NCI-H2196 (cell line): Measurements from ENCODE around the gene CCNYL1.
"Not testable (repeated sequence)": the region's sequence is repeated elsewhere in the genome, so short reads cannot be mapped to it uniquely, and the experiment has no call there.

ENCODE experiments used
- DNase-seq: peaks from one replicate; lab custom pipeline; 2025; ENCODE audit not compliant: unreplicated experiment; lab: John Stamatoyannopoulos, UW

CCNYL1 gene

DNA sequence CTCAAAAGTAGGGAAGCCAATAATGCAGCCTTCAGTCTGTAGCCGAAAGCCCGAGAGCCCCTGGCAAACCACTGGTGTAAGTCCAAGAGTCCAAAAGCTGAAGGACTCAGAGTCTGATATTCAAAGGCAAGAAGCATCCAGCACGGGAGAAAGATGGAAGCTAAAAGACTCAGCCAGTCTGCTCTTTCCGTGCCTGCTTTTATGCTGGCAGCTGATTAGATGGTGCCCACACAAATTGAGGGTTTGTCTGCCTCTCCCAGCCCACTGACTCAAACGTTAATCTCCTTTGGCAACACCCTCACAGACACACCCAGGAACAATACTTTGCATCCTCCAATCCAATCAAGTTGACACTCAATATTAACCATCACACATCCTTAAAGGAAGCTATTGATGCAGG, 14.5 kb upstream of the CCNYL1 start:
- DNase-seq: not testable (repeated sequence)

DNA sequence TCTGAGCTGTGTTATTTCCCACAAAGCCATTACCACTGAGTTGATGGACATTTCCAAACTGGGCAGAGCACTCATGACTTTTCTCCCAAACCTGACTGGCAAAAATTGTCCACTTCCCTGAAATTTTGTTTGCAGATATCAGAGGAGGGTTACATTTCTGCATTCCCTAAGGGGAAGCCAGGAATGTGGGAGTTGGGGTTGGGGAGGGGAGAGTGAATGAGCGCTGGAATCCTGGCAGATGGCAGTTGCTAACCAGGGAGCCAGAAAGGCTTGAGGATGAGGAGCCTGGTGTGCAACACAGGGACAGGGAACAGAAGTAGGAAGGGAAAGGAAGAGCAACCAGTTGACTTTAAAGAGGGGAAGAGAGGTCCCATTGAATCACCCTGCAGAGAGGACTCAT, 14.0 kb upstream of the CCNYL1 start:
- DNase-seq: no peak

DNA sequence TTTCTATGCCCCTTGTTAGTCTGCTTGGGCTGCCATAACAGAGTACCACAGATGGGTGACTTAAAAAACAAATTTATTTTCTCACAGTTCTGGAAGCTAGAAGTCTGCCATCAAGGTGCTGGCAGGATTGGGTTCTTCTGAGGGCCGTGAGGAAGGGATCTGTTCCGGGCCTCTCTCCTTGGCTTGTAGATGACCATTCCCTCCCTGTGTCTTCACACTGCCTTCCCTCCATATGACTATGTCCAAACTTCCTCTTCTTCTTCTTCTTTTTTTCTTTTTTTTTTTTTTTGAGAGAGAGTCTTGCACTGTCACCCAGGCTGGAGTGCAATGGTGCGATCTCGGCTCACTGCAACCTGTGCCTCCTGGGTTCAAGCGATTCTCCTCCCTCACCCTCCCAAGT, 13.1 kb upstream of the CCNYL1 start:
- DNase-seq: no peak

DNA sequence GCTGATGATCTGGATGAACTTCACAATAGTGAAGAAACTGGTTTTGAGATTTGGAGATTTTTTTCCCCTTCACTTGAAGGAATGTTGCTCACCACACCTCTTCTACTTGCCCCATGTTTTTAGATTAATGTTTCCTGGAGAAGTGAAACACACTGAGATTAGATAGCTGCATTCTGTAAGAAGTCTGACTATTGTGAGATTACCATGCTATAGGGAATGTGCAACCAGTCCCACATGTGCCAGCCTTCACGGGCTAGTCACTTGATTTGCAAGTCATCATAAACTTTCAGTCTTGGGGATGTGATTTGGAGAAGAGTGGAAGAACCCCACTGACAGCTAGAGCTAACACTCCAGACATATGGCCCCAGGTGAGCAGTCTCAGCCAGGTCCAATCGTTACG, 7.4 kb upstream of the CCNYL1 start:
- no peak for DNase-seq

DNA sequence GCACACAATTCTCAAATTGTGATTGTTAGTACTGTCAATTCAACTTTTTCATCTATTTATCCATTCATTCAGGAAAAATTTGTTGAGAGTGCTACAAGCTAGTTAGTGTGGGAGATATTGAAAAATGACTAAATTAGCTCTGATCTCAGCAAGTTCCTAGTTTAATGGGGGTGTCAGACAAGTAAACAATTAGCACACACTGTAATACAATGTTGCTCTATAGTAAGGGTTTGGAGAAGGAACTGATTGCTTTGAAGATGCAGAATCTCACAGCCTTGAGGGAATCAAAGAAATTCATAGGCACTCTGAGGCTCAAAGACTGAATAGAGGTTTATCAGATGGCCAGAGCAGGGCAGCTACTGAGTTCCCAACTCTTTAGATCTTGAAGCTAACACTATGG, 6.8 kb upstream of the CCNYL1 start:
- DNase-seq: no peak

DNA sequence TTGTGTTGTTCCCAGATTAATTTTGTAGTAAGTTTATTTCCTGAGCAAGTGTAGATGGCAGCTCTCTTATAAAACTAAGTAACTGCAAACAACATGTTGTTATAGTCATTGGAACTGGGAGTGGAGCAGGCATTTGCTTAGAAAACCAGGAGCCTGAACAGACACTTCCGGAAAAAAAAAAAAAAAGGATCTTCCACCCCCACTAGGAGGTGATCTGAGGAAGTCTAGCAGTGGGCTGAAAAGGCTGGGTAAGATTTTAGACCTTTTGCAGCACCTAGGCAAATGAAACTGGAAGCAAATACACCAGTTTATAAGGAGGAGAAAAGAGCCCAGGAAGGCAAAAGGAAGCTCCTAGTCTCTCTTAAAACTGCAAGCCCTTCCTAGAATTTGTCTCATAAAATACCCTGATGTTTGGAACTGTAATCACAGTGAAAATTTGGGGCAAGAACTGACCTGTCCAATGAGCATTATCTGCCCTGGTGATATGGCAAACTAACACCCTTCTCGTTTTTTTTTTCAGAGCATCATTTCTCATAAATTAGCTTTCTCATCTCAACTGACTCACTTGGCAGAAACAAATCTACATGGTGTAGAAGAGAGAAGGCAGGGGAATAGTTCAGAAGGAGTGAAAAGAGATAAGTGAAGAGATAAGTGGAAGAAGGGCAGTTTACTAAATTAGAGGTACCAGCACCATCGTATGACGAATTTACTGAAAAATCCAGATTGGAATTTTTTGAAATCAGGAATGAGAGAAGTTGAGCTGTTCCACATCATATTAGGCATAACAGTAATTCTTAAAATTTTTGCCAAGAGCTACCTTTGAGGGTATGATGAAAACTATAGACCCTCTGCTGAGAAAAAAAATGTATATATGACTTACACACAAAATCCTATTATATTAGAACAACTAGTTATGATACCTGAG, 4.2 kb upstream of the CCNYL1 start:
- no peak for DNase-seq

DNA sequence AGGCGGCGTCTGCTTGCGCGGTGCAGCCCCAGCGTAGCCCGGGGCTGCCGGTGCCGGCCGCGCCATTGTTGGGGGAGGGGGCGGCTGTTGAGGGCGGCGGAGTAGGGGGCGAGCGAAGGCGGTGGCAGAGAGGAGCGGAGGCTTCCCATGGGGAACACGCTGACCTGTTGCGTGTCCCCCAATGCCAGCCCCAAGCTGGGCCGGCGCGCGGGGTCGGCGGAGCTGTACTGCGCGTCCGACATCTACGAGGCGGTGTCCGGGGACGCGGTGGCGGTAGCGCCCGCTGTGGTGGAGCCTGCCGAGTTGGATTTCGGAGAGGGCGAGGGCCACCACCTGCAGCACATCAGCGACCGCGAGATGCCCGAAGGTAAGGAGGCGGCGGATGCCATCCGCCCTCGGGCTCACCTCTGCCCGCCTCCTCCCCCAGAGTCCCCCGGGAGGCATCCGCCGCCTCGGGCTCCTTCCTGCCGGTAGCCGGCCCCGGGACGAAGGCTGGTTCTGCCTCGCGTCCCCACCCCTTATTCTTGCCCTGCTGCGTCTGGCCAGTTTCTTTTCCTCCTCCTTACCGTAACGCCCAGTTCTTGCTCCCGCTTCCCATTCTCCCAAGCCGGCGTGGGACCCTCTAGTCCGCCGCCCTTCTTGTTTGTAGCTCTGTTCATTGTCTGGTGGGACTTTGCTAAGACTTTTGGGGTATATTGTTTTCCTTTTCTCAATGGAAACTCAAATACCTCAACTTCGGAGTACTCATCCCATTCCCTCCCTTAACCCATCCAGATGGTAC, 500 bp downstream of the CCNYL1 start:
- DNase-seq: peak; percentile 28

DNA sequence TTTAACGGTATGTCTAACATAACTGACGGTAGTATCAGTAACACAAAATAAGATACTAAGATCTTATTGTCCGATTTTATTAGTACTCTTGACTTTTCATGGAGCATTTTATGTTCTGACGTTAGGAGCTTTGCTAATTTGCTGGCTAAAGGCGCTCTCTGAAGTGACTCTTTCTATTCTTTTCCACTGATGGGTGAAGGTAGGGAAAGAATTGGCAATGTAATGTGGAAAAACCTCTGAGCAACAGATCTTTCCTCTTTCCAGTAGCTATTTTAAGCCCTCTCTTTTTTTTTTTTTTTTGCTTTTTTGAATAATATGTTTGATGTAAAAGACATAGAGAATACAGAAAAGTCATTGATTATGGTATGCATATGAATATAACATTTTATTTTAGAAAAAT, 4.6 kb downstream of the CCNYL1 start:
- DNase-seq: no peak

DNA sequence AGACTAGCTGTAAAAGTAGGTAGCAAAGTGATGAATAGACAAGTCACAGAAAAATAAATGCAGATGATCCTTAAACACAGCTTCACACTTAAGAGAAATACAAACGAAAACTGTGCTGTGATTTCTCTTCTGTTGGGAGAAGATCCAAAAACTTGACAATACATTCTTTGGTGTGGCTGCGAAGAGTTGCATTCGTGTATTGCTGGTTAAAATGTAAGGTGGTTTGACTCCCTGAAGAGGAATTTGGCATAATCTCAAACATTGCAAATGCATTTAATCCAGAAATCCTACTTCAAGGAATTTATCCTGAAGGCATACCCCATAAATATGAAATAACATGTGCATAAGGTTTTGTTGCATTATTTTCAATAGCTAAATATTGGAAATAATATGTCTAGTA, 7.1 kb downstream of the CCNYL1 start:
- no peak for DNase-seq

DNA sequence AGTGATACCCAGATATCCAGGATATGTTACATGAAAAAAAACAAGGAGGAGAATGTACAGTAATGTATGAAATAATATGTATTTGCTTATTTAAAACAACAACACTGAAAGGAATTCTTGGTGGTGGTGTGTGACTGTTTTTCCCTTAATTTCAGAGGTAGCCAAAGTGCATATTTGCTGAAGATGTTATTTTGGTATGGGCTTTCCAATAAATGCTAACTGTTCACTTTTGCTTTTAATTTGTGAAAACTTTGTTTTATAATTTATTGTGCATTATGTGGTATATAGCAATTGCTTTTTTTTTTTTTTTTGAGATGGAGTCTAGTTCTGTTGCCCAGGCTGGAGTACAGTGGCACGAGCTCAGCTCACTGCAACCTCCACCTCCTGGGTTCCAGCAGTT, 7.6 kb downstream of the CCNYL1 start:
- DNase-seq: no peak

DNA sequence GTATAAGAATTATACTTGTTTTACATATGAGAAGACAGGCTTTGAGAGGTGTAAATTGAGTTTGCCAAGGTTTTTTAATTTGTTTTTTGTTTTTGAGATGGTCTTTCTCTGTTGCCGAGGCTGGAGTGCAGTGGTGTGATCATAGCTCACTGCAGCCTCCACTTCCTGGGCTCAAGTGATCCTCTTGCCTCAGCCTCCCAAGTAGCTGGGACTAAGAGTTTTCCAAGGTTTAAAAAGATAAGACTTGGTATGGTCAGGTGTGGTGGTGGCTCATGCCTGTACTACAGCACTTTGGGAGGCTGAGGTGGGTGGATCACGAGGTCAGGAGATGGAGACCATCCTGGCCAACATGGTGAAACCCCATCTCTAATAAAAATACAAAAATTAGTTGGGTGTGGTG, 8.2 kb downstream of the CCNYL1 start:
- DNase-seq: not testable (repeated sequence)

DNA sequence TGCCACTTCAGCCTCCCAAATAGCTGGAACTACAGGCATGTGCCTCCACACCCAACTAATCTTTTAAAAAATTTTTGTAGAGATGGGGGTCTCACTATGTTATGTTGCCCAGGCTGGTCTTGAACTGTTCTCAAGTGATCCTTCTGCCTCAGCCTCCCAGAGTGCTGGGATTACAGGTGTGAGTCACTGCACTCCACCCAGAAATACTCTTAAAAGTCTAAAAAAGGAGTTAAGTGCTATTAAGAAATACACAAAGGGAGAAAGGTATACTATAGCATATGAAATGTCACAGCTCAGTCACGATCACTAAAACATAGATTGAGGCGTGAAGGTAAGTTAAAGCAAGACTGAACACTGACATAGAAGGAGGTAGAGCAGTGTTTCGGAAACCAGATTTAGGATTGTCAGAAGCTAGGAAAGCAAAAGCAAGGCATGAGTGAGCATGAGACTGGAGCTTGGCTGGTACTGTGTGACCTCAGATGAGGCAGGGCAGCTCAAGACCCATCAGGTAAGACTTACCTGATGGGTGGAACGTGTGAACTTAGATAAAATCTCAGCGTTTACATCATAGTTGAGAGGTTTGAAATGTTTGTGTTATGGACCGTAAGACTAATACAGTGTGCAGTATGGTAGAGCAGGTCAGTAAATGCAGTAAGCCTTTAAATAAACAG, 9.2 kb downstream of the CCNYL1 start:
- DNase-seq: no peak

DNA sequence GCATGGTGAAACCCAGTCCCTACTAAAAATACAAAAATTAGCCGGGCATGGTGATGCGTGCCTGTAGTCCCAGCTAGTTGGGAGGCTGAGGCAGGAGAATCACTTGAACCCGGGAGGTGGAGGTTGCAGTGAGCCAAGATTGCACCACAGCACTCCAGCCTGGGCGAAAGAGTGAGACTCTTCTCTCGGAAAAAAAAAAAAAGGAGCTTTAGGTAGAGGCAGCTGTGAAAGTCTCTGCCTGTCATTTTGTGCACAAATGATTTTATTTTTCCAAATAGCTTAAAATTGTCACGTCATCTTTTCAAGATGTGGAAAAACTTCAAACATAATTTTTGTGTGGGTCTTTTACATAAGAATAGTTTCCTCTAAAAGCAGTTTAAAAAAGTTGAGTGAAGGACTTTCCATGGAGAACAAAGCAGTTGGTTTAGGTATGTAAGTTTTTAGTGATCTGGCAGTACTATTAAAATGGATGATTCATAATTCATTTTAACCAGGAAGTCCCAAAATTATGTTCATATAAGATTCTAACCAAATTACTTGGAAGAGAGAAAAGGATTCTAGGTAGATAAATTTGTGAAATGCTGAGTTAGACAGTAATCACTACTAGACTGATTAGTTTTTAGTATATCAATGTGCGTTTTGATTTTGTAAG, 11.5 kb downstream of the CCNYL1 start:
- no peak for DNase-seq

DNA sequence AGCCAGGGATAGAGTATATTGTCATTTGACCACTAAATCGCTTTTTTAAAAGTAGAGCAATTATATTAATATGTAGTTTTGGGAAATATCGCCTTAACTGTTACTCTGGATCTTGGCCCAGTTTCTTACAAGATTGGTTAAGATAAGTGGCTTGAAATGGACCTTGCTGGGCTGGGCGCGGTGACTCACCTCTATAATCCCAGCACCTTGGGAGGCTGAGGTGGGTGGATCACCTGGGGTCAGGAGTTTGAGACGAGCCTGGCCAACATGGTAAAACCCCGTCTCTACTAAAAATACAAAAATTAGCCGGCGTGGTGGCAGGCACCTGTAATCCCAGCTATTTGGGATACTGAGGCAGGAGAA, 12.0 kb downstream of the CCNYL1 start:
- DNase-seq: not testable (repeated sequence)

DNA sequence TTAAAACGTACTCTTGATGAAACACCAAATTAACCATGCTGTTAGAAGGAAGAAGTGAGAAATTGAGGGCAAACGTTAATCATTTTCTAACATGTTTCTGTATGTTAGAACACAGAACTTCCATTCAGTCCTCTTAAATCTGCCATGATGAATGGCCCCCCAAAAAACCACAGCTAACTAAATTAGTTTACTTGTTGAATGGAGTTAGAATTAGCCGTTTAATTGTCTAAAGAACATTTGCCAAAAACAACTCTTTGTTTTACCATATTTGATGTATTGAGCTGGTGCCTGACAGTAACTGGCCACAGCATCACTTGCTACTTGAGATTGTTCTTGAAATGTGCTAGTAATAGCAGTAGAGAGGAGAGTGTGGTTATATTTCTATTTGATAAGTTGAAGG, 12.7 kb downstream of the CCNYL1 start:
- no peak for DNase-seq

DNA sequence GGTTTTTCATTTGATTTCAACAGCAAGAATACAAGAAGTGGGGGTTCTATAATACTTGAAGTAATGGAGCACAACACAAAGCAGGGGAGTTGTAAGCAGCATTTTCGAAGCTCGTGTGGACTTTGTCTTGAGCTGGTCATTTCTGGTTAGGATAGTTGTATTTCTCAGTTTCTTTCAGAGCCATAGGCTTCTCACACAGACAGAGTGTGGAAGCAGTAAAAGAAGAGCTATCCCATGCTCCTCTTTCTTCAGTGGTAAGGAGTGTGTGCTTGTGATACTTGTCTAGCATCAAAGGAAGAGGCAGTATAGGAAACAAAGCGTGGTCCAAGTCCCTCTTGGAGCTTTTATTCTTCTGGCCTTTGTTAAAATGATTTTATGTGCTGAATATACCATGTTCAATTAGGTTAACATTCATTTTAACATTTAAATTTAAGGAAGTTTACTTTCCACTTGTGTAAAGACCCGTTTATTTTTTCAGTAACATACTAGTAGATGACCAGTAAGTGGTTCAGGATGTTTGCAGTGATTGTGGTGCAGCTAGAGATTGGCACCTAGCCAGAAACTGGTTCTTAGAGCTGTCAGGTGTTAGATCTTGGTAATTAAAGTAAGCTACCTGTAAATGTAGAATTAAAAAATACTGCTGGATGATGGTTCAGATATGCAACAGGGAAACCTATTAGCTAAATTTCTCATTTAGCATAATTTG, 14.6 kb downstream of the CCNYL1 start:
- peak; percentile 51 for DNase-seq

DNA sequence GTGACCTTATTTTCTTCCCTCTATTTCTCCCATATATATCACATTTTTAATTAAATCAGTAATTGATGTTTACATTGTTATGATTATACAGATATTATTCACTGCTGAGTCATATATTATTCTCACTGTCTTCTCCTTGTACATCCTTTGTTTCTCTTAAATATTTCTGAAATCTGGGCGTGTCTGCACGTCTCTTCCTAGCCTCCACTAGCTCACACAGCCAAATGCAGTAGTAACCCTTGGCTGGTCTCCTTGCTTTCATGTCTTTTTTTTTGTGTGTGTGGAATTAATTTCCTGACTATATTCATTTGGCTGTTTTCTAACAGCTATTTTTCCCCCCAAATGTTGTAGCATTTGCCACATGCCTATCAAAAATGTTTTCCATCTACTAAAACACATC, 15.8 kb downstream of the CCNYL1 start:
- DNase-seq: no peak

DNA sequence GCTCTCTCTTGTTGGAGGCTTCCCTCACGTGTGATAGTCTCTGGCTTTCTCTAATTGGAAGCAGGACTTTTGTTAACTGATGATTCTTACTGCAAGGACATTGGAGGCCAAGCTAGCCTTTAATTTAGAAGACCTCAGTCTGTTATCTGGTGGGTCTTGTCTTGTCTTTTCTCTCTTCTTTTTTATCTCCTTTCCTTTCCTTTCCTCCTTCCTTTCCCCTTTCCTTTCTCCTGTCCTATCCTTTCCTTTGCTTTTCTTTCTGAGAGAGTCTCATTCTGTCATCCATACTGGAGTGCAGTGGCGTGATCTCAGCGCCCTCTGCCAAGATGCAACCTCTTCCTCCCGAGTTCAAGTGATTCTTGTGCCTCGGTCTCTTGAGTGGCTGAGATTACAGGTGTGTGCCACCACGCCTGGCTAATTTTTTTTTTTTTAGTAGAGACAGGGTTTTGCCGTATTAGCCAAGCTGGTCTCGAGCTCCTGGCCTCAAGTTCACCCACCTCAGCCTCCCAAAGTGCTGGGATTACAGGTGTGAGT, 18.1 kb downstream of the CCNYL1 start:
- DNase-seq: no peak

DNA sequence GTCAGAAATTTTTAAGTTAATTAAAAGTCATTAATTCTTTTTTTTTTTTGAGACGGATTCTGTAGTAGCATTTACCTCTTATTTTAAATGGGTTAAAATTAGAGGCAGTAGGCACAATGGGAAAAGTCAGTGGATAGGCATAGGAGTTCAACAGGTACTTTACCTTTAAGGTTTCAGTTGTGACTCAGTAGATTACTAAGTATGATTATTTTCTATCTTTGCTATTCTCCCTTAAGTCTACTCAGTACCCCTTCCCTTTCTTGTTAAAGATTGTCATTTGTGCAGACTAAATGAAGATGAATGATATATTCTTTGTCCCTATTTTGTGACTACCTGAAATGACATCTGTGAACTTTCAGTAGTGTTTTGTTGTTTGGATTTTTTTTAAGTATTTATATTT, 19.7 kb downstream of the CCNYL1 start:
- DNase-seq: no peak

DNA sequence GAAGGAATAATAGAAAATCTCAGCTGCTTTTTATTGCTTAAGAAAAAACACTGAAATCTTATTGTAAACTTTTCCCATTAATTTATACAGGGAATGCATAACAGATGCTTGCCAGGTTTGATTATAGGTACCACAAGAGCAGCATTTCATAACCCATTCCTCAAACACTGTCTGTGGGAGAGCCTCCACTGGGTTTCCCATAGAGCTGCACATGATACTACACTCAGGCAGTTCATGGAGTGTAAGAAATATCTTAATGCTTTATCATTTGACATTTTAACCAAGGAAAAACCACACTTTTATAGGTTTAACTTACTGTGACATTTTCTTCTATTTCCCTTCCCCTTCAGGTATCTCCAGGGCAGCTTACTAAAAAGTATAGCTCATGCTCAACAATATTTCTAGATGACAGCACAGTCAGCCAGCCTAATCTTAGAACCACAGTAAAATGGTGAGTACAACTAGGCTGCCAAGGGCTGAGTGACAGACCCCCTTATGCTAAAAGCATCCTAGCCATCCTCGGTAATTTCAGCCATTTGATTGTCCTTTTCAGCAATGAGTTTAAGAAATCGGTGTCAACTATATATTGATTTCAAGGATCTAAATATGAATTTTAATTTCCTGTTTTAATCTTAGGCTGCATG, 22.3 kb downstream of the CCNYL1 start:
- no peak for DNase-seq
